ENCODE results near the gene TAOK3. TPM values are rescaled to one million over a fixed set of nuclear protein-coding genes. Genes with fewer than 3 reads are reported as not detected.

The TAOK3 gene
- total RNA-seq, 4 donors from 2014 or later: 48.8 to 78.0 (median 54.7) TPM

DNA sequence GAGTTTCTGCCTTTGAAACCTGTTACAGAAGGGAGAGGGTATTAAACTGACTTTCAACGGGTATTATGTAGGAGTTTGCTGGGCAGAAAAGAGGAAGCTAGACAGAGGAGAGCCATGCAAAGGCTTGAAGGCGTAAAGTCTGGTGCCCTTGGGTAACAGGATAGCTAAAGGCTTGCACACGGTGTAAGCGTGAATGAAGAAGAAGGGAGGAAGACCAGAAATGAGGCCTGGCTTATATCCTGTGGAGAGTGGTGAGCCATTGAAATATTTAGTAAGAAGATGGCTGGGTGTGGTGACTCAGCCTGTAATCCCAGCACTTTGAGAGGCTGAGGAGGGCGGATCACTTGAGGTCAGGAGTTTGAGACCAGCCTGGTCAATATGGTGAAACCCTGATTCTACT lies 26.2 kb upstream of the TAOK3 start:
- TF ChIP-seq, protein P1, sequence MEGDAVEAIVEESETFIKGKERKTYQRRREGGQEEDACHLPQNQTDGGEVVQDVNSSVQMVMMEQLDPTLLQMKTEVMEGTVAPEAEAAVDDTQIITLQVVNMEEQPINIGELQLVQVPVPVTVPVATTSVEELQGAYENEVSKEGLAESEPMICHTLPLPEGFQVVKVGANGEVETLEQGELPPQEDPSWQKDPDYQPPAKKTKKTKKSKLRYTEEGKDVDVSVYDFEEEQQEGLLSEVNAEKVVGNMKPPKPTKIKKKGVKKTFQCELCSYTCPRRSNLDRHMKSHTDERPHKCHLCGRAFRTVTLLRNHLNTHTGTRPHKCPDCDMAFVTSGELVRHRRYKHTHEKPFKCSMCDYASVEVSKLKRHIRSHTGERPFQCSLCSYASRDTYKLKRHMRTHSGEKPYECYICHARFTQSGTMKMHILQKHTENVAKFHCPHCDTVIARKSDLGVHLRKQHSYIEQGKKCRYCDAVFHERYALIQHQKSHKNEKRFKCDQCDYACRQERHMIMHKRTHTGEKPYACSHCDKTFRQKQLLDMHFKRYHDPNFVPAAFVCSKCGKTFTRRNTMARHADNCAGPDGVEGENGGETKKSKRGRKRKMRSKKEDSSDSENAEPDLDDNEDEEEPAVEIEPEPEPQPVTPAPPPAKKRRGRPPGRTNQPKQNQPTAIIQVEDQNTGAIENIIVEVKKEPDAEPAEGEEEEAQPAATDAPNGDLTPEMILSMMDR (IDR thresholded peaks at IDR 0.05; ENCODE audit: low read depth): no peak

- TF ChIP-seq, protein P1 (IDR thresholded peaks at IDR 0.05; ENCODE audit: low read depth): no peak
Observed at GRCh38 chr12:118398524-118398923, 25.8 kb upstream of the TAOK3 start.

DNA sequence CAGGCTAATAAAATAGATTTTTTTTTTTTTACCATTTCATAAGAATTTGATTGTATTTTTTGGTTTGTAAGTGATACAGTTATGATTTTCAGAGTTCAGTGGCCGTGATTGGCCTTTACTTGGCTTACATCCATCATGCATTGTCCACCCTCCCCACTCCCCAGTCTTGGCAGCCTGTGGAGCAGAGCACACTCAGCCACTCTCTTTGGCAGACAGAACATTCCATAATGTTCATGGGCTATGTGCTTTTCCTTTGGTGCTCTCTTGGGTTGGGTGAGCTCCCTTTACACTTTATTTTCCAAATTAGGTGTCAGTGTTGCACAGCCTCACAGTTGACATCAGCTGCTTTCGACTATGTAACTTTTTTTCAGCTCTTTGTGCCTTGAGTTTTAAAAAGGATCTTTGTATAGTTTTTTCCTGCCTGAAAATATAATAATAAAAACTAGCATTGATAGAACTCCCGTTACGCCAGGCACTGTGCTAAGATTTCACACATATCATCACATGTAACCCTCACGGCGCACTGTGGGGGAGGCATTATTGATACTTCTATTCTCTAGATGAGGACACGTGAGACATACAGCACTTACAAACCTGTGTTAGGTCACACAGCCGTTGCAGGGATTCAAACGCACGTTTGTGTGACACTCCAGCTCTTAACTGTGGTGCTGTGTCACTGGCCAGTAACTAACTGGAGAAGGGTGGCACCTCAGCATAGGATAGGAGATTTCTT lies 25.2 kb upstream of the TAOK3 start:
- TF ChIP-seq, protein P1 (IDR thresholded peaks at IDR 0.05; ENCODE audit: low read depth): no peak

DNA sequence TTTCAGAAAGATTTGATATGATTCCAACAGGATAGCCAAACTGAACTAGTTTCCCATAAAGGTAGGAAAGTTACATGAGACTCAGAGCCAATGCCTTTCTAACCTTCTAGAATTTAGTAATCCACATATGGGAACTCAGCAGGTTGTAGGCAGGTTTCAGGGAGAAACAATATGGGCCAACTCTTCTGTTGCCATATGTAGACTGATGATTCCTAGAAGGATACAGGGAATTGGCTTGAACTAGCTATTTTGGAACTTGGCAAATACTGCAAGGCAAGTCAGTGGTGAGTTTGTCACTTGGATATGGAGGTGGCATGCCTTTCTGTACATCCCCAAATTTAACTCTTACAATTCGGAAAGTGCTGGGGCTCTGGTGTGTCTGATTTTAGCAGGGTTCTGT lies 19.1 kb upstream of the TAOK3 start:
- TF ChIP-seq, protein P1 (IDR thresholded peaks at IDR 0.05; ENCODE audit: low read depth): no peak

DNA sequence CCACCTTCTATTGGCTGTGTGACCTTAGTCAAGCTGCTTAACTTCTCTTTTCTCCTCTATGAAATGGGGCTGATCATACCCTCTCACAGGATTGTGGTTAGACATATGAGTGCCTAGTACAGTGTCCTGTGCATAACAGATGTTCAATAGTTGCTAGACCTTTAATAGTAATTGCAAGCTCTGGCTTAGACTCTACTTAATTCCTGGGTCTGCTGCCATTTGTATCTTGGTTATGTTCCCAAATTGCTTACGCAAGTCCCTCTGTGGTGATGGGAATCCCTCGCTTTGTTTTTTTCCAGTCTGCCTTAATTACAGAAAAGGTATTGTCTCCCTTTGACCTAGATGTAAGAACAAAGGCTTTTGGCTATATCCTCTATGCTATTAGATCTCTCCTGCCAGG lies 18.7 kb upstream of the TAOK3 start:
- TF ChIP-seq, protein P1 (IDR thresholded peaks at IDR 0.05; ENCODE audit: low read depth): no peak

DNA sequence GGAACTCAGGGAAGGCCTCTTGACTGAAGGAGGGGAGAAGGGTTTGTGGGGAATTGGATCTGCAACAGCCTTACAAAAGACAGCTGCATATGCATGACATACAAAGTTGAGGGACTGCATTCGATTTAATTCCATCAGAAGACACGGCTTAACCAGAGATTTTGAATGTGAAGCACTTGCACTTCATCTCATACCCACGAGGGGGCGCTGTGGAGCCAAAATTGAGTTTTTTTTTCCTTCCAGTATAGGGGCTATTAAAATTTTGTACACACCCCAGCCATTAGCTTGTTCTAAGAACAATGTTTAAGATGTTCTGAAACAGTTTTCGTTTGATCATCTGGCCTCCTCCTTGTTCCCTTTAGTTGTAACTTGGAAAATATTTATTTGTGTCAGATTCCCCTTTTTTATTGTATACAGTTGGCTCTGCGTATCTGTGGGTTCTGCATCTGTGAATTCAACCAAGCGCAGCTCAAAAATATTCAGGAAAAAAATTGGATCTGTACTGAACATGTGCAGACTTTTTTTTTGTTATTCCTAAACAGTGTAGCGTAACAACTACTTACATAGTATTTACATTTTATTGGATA lies 5.3 kb upstream of the TAOK3 start:
- TF ChIP-seq, protein P1 (IDR thresholded peaks at IDR 0.05; ENCODE audit: low read depth): no peak

- TF ChIP-seq, protein P1 (IDR thresholded peaks at IDR 0.05; ENCODE audit: low read depth): no peak
Observed at GRCh38 chr12:118377021-118377883, 4.5 kb upstream of the TAOK3 start.

Measured in subcutaneous adipose tissue (tissue), 4 donors.